ENCODE data around the gene TAP1.

- no peak for TF ChIP-seq CTCF (IDR thresholded peaks at IDR 0.05)
- no peak for TF ChIP-seq POLR2A (IDR thresholded peaks at IDR 0.05)
Observed at GRCh38 chr6:32815996-32816395, 37.5 kb downstream of the TAP1 start.
